A673 (cell line): ENCODE measurements around the gene FAM169A. TPM values are rescaled to one million over a fixed set of nuclear protein-coding genes. Genes with fewer than 3 reads are reported as not detected.

Experiments used
- BruUV-seq: library from RNA; stranded (reverse); fragments of 400-500 nt; replicated peaks from 2 replicates; lab custom pipeline; 2021; lab: Mats Ljungman, UMichigan
- CTCF ChIA-PET: fragments of 300-600 bp; sonication (Branson Sonifier 250); formaldehyde crosslinking; loops from one replicate; lab custom pipeline; 2022; ENCODE audit warnings: antibody characterized with exemption; lab: Charles Lee
- POLR2A ChIA-PET: fragments of 300-600 bp; sonication (Branson Sonifier 250); formaldehyde crosslinking; loops from one replicate; lab custom pipeline; 2022; ENCODE audit warnings: antibody characterized with exemption; ENCODE audit not compliant: low non-redundant PET; lab: Charles Lee
- DNase-seq: peaks from one replicate; pipeline ENCODE4 v3.0.0-alpha.2; 2015; ENCODE audit warnings: low spot score
- H3K27ac ChIP-seq: fragments of 200-600 bp; sonication (generic); 2 replicates; pipeline ENCODE4 v1.5.1; 2016; ENCODE audit warnings: mixed run types, low read depth, mild to moderate bottlenecking, mixed read lengths, antibody characterized with exemption, low read length; ENCODE audit not compliant: poor library complexity, severe bottlenecking
- H3K27me3 ChIP-seq: fragments of 200-600 bp; sonication (generic); replicated peaks from 2 replicates; pipeline ENCODE4 v1.6.1; 2017; ENCODE audit warnings: mixed run types, low read depth, mild to moderate bottlenecking, mixed read lengths, antibody characterized with exemption, low read length; ENCODE audit not compliant: insufficient read depth, poor library complexity
- H3K36me3 ChIP-seq: fragments of 200-600 bp; sonication (generic); 2 replicates; pipeline ENCODE4 v1.6.1; 2016; ENCODE audit warnings: mixed run types, mild to moderate bottlenecking, mixed read lengths, antibody characterized with exemption, low read length; ENCODE audit not compliant: insufficient read depth, poor library complexity, severe bottlenecking
- H3K4me1 ChIP-seq: fragments of 200-600 bp; sonication (generic); 2 replicates; pipeline ENCODE4 v1.6.1; 2017; ENCODE audit warnings: mixed run types, mild to moderate bottlenecking, mixed read lengths, antibody characterized with exemption, low read length; ENCODE audit not compliant: insufficient read depth, poor library complexity, severe bottlenecking
- H3K4me3 ChIP-seq: fragments of 200-600 bp; sonication (generic); 2 replicates; pipeline ENCODE4 v1.5.1; 2016; ENCODE audit warnings: low read depth, mixed run types, mild to moderate bottlenecking, mixed read lengths, low read length; ENCODE audit not compliant: poor library complexity, severe bottlenecking
- H3K9me3 ChIP-seq: fragments of 200-600 bp; sonication (generic); 2 replicates; pipeline ENCODE4 v1.6.1; 2016; ENCODE audit warnings: mixed run types, low read depth, mild to moderate bottlenecking, mixed read lengths, antibody characterized with exemption, low read length; ENCODE audit not compliant: poor library complexity, severe bottlenecking
- EZH2 ChIP-seq: fragments of 200-600 bp; sonication (generic); IDR thresholded peaks from 2 replicates; pipeline ENCODE4 v1.6.1; 2017; ENCODE audit warnings: borderline replicate concordance, low read depth, mild to moderate bottlenecking, mixed read lengths, antibody characterized with exemption, low read length; ENCODE audit not compliant: poor library complexity, severe bottlenecking
- intact Hi-C: fragments of 100-400 bp; cut with micrococcal nuclease; formaldehyde crosslinking; loops from one replicate; pipeline ENCODE4 v1.10.0; 2022; ENCODE audit not compliant: unreplicated experiment
- total RNA-seq: library from RNA; stranded (reverse); gene quantifications from 2 replicates; pipeline ENCODE4 v1.2.3, GENCODE V29; 2021
- TF ChIP-seq, protein P1 (sequence below): fragments of 300-800, 200-600 bp; sonication (generic); conservative IDR thresholded peaks from 2 replicates; pipeline ENCODE4 v1.5.1; 2017; ENCODE audit warnings: low read depth, mild to moderate bottlenecking, antibody characterized with exemption, low read length, moderate library complexity, mixed read lengths

Gene FAM169A
- total RNA-seq, 1 experiment from 2014 or later = 10.5 TPM

DNA sequence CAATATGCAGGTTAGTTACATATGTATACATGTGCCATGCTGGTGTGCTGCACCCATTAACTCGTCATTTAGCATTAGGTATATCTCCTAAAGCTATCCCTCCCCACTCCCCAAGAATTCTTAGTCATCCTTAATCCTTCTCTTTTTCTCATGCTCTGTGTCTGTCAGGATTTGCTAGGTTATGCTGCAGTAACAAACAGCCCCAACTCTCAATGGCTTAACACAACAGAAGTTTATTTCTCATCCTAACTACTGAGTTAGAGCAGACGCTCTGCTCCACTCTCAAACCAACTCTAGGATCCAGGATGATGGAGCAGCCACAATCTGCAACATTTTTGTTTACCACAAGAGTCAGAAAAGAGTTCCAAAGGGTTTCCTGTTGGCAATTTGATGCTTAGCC lies 28.2 kb upstream of the FAM169A start:
- TF ChIP-seq, protein P1, sequence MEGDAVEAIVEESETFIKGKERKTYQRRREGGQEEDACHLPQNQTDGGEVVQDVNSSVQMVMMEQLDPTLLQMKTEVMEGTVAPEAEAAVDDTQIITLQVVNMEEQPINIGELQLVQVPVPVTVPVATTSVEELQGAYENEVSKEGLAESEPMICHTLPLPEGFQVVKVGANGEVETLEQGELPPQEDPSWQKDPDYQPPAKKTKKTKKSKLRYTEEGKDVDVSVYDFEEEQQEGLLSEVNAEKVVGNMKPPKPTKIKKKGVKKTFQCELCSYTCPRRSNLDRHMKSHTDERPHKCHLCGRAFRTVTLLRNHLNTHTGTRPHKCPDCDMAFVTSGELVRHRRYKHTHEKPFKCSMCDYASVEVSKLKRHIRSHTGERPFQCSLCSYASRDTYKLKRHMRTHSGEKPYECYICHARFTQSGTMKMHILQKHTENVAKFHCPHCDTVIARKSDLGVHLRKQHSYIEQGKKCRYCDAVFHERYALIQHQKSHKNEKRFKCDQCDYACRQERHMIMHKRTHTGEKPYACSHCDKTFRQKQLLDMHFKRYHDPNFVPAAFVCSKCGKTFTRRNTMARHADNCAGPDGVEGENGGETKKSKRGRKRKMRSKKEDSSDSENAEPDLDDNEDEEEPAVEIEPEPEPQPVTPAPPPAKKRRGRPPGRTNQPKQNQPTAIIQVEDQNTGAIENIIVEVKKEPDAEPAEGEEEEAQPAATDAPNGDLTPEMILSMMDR = no peak
- TF ChIP-seq EZH2 = no peak
- H3K9me3 ChIP-seq = no peaks in the 10 kb centered on the region
- no peak overlapping the region for H3K4me3 ChIP-seq
- no peak for DNase-seq
- no peaks in the 10 kb centered on the region for H3K36me3 ChIP-seq
- ChIA-PET POLR2A (no interaction called here), CTCF (no interaction called here)
- no peaks in the 10 kb centered on the region for H3K4me1 ChIP-seq
- no peaks in the 10 kb centered on the region for H3K27me3 ChIP-seq
- no TSS peak for BruUV-seq
- H3K27ac ChIP-seq = no peak overlapping the region
- intact Hi-C loops = no loop called here

DNA sequence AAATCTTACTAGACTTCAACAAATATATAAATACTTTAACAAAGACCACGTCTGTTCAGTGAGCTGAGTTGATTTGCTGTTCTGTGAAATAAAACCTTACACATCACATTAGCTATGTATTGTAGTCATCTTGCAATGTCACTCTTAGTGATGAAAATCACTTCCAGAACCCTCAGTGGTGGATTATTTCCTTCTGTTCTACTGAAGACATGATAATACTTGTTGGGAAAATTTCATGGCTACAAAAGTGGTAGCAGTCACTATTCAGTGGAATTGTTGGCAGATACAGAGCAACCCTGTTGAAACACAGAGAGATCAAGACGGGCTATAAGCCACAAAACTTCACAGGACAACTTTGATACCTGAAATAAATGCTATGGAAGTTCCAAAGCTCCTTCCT lies 26.7 kb upstream of the FAM169A start:
- TF ChIP-seq, protein P1 = no peak
- TF ChIP-seq EZH2 = no peak
- no peaks in the 10 kb centered on the region for H3K9me3 ChIP-seq
- no peaks in the 10 kb centered on the region for H3K4me1 ChIP-seq
- BruUV-seq = no TSS peak
- POLR2A ChIA-PET = no interaction called here
- H3K27me3 ChIP-seq = no peaks in the 10 kb centered on the region
- intact Hi-C loops = no loop called here
- no peak overlapping the region for H3K4me3 ChIP-seq
- H3K36me3 ChIP-seq = no peaks in the 10 kb centered on the region
- no peak for DNase-seq
- CTCF ChIA-PET = no interaction called here
- no peak overlapping the region for H3K27ac ChIP-seq

DNA sequence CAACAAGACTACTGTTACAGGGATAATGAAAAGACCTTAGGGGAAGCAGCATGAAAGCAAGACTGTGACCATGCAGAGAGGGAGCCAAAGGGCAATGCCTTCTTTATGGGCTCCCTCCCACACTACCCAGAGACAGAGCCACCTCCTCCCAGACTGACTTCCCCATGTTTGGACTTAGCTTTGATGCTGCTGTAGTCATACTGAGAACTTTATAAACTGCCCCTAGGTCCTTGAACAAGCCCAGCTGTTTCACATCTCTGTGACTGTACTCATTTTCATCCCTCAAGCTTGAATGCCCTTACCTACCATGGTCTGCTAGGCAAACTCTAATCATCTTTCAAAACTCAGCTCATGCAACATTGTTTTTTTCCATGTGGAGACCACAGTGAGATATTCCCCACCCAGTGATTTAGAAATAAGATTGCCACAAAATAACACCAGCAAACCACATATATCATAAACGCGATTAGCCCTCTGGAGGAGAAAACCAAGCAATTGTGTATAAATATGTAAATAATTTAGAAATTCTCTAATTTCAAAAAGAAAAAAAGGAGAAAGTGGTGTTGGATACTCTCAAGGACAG lies 23.4 kb upstream of the FAM169A start:
- DNase-seq = no peak
- ChIA-PET CTCF (no interaction called here), POLR2A (no interaction called here)
- BruUV-seq = no TSS peak
- H3K9me3 ChIP-seq = no peaks in the 10 kb centered on the region
- H3K4me3 ChIP-seq = no peak overlapping the region
- H3K27me3 ChIP-seq = no peaks in the 10 kb centered on the region
- intact Hi-C loops = no loop called here
- no peak overlapping the region for H3K27ac ChIP-seq
- no peaks in the 10 kb centered on the region for H3K4me1 ChIP-seq
- no peak for TF ChIP-seq EZH2
- TF ChIP-seq, protein P1 = no peak
- no peaks in the 10 kb centered on the region for H3K36me3 ChIP-seq
